GM23338 (cell line): ENCODE measurements around the gene ITGA7. TPM values are rescaled to one million over a fixed set of nuclear protein-coding genes. Genes with fewer than 3 reads are reported as not detected.

ENCODE experiments used
- ATAC-seq: fragments of 200-7000 bp; cut with Tn5 transposase; 3 replicates; pipeline ENCODE4 v1.9.1; 2020
- DNase-seq: peaks from one replicate; pipeline ENCODE4 v3.0.0-alpha.2; 2015; ENCODE audit warnings: low spot score
- H2AFZ ChIP-seq: fragments of 200-600 bp; sonication (generic); 2 replicates; pipeline ENCODE4 v1.8.0; 2016; ENCODE audit warnings: antibody characterized with exemption, mild to moderate bottlenecking, moderate library complexity
- H3F3A ChIP-seq: fragments of 200-600 bp; sonication (generic); replicated peaks from 2 replicates; pipeline ENCODE4 v1.8.0; 2017; ENCODE audit warnings: antibody characterized with exemption, mixed run types, low read depth
- H3K27ac ChIP-seq: fragments of 200-600 bp; sonication (generic); 2 replicates; pipeline ENCODE4 v1.6.1; 2016; ENCODE audit warnings: low read depth
- H3K27me3 ChIP-seq: fragments of 200-600 bp; sonication (generic); 2 replicates; pipeline ENCODE4 v1.8.0; 2016; ENCODE audit warnings: mild to moderate bottlenecking, mixed run types, moderate library complexity; ENCODE audit not compliant: insufficient read depth
- H3K36me3 ChIP-seq: fragments of 200-600 bp; sonication (generic); 2 replicates; pipeline ENCODE4 v1.8.0; 2016; ENCODE audit warnings: mild to moderate bottlenecking; ENCODE audit not compliant: insufficient read depth
- H3K4me1 ChIP-seq: fragments of 200-600 bp; sonication (generic); 2 replicates; pipeline ENCODE4 v1.8.0; 2016; ENCODE audit warnings: mild to moderate bottlenecking, moderate library complexity; ENCODE audit not compliant: insufficient read depth
- H3K4me2 ChIP-seq: fragments of 200-600 bp; sonication (generic); 2 replicates; pipeline ENCODE4 v1.7.1; 2017; ENCODE audit warnings: mixed run types
- H3K4me3 ChIP-seq: fragments of 200-600 bp; sonication (generic); 2 replicates; pipeline ENCODE4 v1.6.1; 2016; ENCODE audit warnings: mixed run types
- H3K79me2 ChIP-seq: fragments of 200-600 bp; sonication (generic); replicated peaks from 2 replicates; pipeline ENCODE4 v1.8.0; 2017; ENCODE audit warnings: mild to moderate bottlenecking; ENCODE audit not compliant: insufficient read depth
- H3K9me2 ChIP-seq: fragments of 200-600 bp; sonication (generic); 2 replicates; pipeline ENCODE4 v1.8.0; 2017; ENCODE audit not compliant: insufficient read depth
- H4K20me1 ChIP-seq: fragments of 200-600 bp; sonication (generic); replicated peaks from 2 replicates; pipeline ENCODE4 v1.8.0; 2017; ENCODE audit warnings: mild to moderate bottlenecking; ENCODE audit not compliant: insufficient read depth
- H3K27ac Mint-ChIP-seq: 2 replicates; pipeline ENCODE4 v1.8.0; 2020; ENCODE audit warnings: inconsistent platforms, mild to moderate bottlenecking, moderate library complexity, mixed read lengths
- H3K27me3 Mint-ChIP-seq: 3 replicates; pipeline ENCODE4 v1.8.0; 2022; ENCODE audit warnings: low read depth, mild to moderate bottlenecking, moderate library complexity, mixed read lengths, inconsistent platforms; ENCODE audit not compliant: insufficient read depth, poor library complexity
- H3K36me3 Mint-ChIP-seq: 3 replicates; pipeline ENCODE4 v1.8.0; 2021; ENCODE audit warnings: low read depth, mild to moderate bottlenecking, inconsistent platforms, moderate library complexity, mixed read lengths
- H3K4me1 Mint-ChIP-seq: 3 replicates; pipeline ENCODE4 v1.8.0; 2020; ENCODE audit warnings: mild to moderate bottlenecking, inconsistent platforms, mixed read lengths
- H3K4me3 Mint-ChIP-seq: 3 replicates; pipeline ENCODE4 v1.8.0; 2021; ENCODE audit warnings: moderate library complexity, mild to moderate bottlenecking, inconsistent platforms, mixed read lengths
- H3K9me3 Mint-ChIP-seq: 3 replicates; pipeline ENCODE4 v1.8.0; 2020; ENCODE audit warnings: moderate library complexity, mild to moderate bottlenecking, inconsistent platforms, mixed read lengths
- CREB1 ChIP-seq: fragments of 250-450 bp; sonication (Bioruptor Pico); IDR thresholded peaks from 2 replicates; pipeline ENCODE4 v1.5.0; 2020; ENCODE audit warnings: low read depth, mild to moderate bottlenecking, moderate library complexity
- CTCF ChIP-seq, 2 experiments: fragments of 200-600 bp in 1 of 2; sonication (generic) in 1 of 2; conservative IDR thresholded peaks; 2 replicates each; pipeline versions ENCODE4 v1.5.1 to v1.6.1; 2016 to 2017; ENCODE audit warnings: antibody characterized with exemption in 2 of 2, low read depth in 2 of 2, mild to moderate bottlenecking in 2 of 2, moderate library complexity in 1 of 2
- ETS1 ChIP-seq: IDR thresholded peaks from 2 replicates; pipeline ENCODE4 v1.6.1; 2016; ENCODE audit warnings: antibody characterized with exemption
- EZH2 ChIP-seq: fragments of 200-600 bp; sonication (generic); IDR thresholded peaks from one replicate; pipeline ENCODE4 v1.8.0; 2017; ENCODE audit warnings: antibody characterized with exemption, mild to moderate bottlenecking, low read depth; ENCODE audit not compliant: unreplicated experiment
- EZH2phosphoT487 ChIP-seq: fragments of 200-600 bp; sonication (generic); IDR thresholded peaks from one replicate; pipeline ENCODE4 v1.8.1; 2018; ENCODE audit warnings: antibody characterized with exemption; ENCODE audit not compliant: unreplicated experiment
- JUNB ChIP-seq: IDR thresholded peaks from one replicate; pipeline ENCODE4 v1.6.1; 2016; ENCODE audit warnings: antibody characterized with exemption; ENCODE audit not compliant: unreplicated experiment
- NANOG ChIP-seq: IDR thresholded peaks from 2 replicates; pipeline ENCODE4 v1.6.1; 2016; ENCODE audit warnings: antibody characterized with exemption, borderline replicate concordance
- POLR2AphosphoS5 ChIP-seq: IDR thresholded peaks from 2 replicates; pipeline ENCODE4 v1.6.1; 2016; ENCODE audit warnings: antibody characterized with exemption, low read depth
- STAT1 ChIP-seq: IDR thresholded peaks from one replicate; pipeline ENCODE4 v1.6.1; 2016; ENCODE audit warnings: antibody characterized with exemption; ENCODE audit not compliant: unreplicated experiment
- ZNF114 ChIP-seq: fragments of 250-450 bp; sonication (Bioruptor Pico); IDR thresholded peaks from 2 replicates; pipeline ENCODE4 v1.5.0; 2020; ENCODE audit warnings: mild to moderate bottlenecking, moderate library complexity
- ZNF331 ChIP-seq: fragments of 250-450 bp; sonication (Bioruptor Pico); IDR thresholded peaks from 2 replicates; pipeline ENCODE4 v1.5.0; 2020; ENCODE audit warnings: low read depth, mild to moderate bottlenecking, moderate library complexity
- ZNF462 ChIP-seq: fragments of 250-450 bp; sonication (Bioruptor Pico); IDR thresholded peaks from 2 replicates; pipeline ENCODE4 v1.5.0; 2020; ENCODE audit warnings: mild to moderate bottlenecking, moderate library complexity
- polyA plus RNA-seq: library from polyadenylated mRNA; unstranded; fragments of >200 nt; fragmentation: Nextera tagmentation; extraction: Ambion mirVana; gene quantifications from 2 replicates; pipeline ENCODE4 v1.2.1, GENCODE V29; 2016
- total RNA-seq: library from RNA; depleted of rRNA; stranded (reverse); fragments of >200 nt; shearing (Covaris generic); gene quantifications from 2 replicates; pipeline ENCODE4 v1.2.3, GENCODE V29; 2014
- TF ChIP-seq, protein P1 (sequence below): IDR thresholded peaks from one replicate; pipeline ENCODE4 v1.6.1; 2018; ENCODE audit warnings: antibody characterized with exemption; ENCODE audit not compliant: unreplicated experiment

ITGA7 gene
- total and polyA plus RNA-seq, 2 experiments from 2014 or later = 20.0 to 49.1 TPM

DNA sequence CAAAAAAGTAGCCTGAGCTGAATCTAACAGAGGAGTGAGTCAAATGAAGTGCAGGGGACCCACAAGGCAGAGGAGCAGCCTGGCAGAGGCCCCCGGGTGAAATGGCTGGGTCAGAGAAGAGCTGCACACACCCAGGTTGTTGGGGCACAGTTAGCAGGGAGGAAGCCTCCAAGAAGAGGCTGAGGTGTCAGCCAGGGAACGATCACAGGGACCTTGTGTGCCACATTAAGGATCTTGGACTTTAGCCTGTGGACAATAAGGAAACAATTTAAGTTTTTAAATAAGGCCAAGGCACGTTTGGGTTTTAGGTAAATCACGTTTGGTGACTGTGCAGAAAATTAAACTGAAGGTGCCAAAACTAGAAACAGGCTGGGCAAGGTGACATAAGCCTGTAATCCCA lies 36.0 kb downstream of the ITGA7 start (continued):
- TF ChIP-seq ZNF462 (CRISPR knock-in tag) = no peak
- no peak for TF ChIP-seq ETS1
- no peak for TF ChIP-seq JUNB
- no peak for TF ChIP-seq ZNF114
- no peak for TF ChIP-seq EZH2
- no peak for TF ChIP-seq EZH2phosphoT487
- no peak for TF ChIP-seq CREB1 (CRISPR knock-in tag)
- TF ChIP-seq POLR2AphosphoS5 = no peak

DNA sequence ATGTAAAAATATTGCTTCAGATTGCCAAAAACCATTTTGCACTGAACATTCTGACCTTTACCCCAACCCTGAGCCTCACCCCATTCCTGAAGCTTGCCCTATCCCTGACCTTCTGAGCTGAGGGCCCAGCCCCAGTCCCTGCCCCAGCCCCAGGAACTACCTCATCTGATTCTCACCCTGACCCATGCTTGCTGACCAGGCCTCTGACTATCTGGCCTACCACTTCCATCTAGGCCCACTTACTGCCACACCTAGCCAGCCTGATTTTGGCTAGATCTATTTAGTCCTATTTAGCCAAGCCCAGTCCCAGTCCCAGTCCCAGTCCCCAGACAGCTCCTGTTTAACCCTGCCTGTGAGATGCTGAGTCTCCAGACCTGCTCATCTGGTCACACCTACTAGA lies 37.4 kb downstream of the ITGA7 start:
- Histone ChIP-seq H3K4me2 (no peak overlapping the region), H4K20me1 (no peaks in the 10 kb centered on the region), H3F3A (no peaks in the 10 kb centered on the region), H3K79me2 (no peaks in the 10 kb centered on the region), H3K4me1 (no peaks in the 10 kb centered on the region), H3K4me3 (no peak overlapping the region), H3K9me2 (no peaks in the 10 kb centered on the region), H3K36me3 (no peaks in the 10 kb centered on the region), H3K27ac (no peak overlapping the region), H3K27me3 (no peaks in the 10 kb centered on the region), H2AFZ (no peak overlapping the region)
- Mint-ChIP-seq H3K27me3 (peaks cover 2% of the 10 kb centered on the region), H3K36me3 (no peaks in the 10 kb centered on the region), H3K4me3 (no peak overlapping the region), H3K9me3 (no peaks in the 10 kb centered on the region), H3K27ac (no peak overlapping the region), H3K4me1 (no peaks in the 10 kb centered on the region)
- ATAC-seq (no peak), DNase-seq (no peak)
- TF ChIP-seq, protein P1, sequence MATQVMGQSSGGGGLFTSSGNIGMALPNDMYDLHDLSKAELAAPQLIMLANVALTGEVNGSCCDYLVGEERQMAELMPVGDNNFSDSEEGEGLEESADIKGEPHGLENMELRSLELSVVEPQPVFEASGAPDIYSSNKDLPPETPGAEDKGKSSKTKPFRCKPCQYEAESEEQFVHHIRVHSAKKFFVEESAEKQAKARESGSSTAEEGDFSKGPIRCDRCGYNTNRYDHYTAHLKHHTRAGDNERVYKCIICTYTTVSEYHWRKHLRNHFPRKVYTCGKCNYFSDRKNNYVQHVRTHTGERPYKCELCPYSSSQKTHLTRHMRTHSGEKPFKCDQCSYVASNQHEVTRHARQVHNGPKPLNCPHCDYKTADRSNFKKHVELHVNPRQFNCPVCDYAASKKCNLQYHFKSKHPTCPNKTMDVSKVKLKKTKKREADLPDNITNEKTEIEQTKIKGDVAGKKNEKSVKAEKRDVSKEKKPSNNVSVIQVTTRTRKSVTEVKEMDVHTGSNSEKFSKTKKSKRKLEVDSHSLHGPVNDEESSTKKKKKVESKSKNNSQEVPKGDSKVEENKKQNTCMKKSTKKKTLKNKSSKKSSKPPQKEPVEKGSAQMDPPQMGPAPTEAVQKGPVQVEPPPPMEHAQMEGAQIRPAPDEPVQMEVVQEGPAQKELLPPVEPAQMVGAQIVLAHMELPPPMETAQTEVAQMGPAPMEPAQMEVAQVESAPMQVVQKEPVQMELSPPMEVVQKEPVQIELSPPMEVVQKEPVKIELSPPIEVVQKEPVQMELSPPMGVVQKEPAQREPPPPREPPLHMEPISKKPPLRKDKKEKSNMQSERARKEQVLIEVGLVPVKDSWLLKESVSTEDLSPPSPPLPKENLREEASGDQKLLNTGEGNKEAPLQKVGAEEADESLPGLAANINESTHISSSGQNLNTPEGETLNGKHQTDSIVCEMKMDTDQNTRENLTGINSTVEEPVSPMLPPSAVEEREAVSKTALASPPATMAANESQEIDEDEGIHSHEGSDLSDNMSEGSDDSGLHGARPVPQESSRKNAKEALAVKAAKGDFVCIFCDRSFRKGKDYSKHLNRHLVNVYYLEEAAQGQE = no peak
- TF ChIP-seq POLR2AphosphoS5 = no peak
- no peak for TF ChIP-seq CTCF (conservative IDR thresholded peaks at IDR 0.05; ENCODE audit: low read depth in 2 of 2)
- TF ChIP-seq NANOG = no peak
- TF ChIP-seq CREB1 (CRISPR knock-in tag) = no peak
- no peak for TF ChIP-seq EZH2
- no peak for TF ChIP-seq STAT1
- TF ChIP-seq EZH2phosphoT487 = no peak
- TF ChIP-seq ZNF331 = no peak
